CD4-positive, CD25-positive, alpha-beta regulatory T cell (primary cell): ENCODE data around the gene MAIP1. TPM values are rescaled to one million over a fixed set of nuclear protein-coding genes. Genes with fewer than 3 reads are reported as not detected.

Experiments used
- ATAC-seq, 2 donors: fragments of 150-1000 bp; cut with Tn5 transposase; one replicate each; pipeline ENCODE4 v1.10.0; 2021; ENCODE audit warnings: low read depth in 2 of 2, moderate number of reproducible peaks in 2 of 2, moderate library complexity in 1 of 2
- DNase-seq, 3 donors: peaks; one replicate each; pipeline versions ENCODE4 v3.0.0 to v3.0.0-alpha.2; 2012 to 2022; ENCODE audit warnings: mixed read lengths in 1 of 3
- H3K27ac ChIP-seq: one replicate; pipeline ENCODE4 v1.7.0; 2013; ENCODE audit warnings: mild to moderate bottlenecking, low read length; ENCODE audit not compliant: insufficient read depth, poor library complexity, severe bottlenecking
- H3K27me3 ChIP-seq: one replicate; pipeline ENCODE4 v1.7.0; 2013; ENCODE audit warnings: low read length; ENCODE audit not compliant: control insufficient read depth, insufficient read depth
- H3K36me3 ChIP-seq: one replicate; pipeline ENCODE4 v1.7.0; 2013; ENCODE audit warnings: mild to moderate bottlenecking, low read length, moderate library complexity; ENCODE audit not compliant: control insufficient read depth, insufficient read depth
- H3K4me1 ChIP-seq: 2 replicates; pipeline ENCODE4 v1.7.0; 2013; ENCODE audit warnings: mild to moderate bottlenecking, low read length; ENCODE audit not compliant: insufficient read depth, control insufficient read depth, poor library complexity, severe bottlenecking
- H3K4me3 ChIP-seq: one replicate; pipeline ENCODE4 v1.7.0; 2013; ENCODE audit warnings: low read depth, mild to moderate bottlenecking, low read length, moderate library complexity
- H3K9me3 ChIP-seq, 2 experiments: 1 replicate in 1 of 2; 2 replicates in 1 of 2; pipeline ENCODE4 v1.7.0; 2013; ENCODE audit warnings: low read length in 2 of 2, mild to moderate bottlenecking in 1 of 2, moderate library complexity in 1 of 2; ENCODE audit not compliant: control insufficient read depth in 2 of 2
- H3K27ac Mint-ChIP-seq, 3 donors: one replicate each; pipeline ENCODE4 v1.8.0; 2020 to 2022; ENCODE audit warnings: mild to moderate bottlenecking in 3 of 3, mixed read lengths in 3 of 3, moderate library complexity in 2 of 3
- H3K27me3 Mint-ChIP-seq: one replicate; pipeline ENCODE4 v1.8.0; 2022; ENCODE audit warnings: mild to moderate bottlenecking, mixed read lengths
- H3K36me3 Mint-ChIP-seq: one replicate; pipeline ENCODE4 v1.8.0; 2020; ENCODE audit warnings: mixed read lengths
- H3K4me1 Mint-ChIP-seq, 4 donors: one replicate each; pipeline ENCODE4 v1.8.0; 2020 to 2022; ENCODE audit warnings: mixed read lengths in 4 of 4, mild to moderate bottlenecking in 1 of 4
- H3K4me3 Mint-ChIP-seq, 4 donors: one replicate each; pipeline ENCODE4 v1.8.0; 2020 to 2022; ENCODE audit warnings: mild to moderate bottlenecking in 4 of 4, mixed read lengths in 4 of 4, moderate library complexity in 3 of 4
- H3K9me3 Mint-ChIP-seq, 7 donors: one replicate each; pipeline ENCODE4 v1.8.0; 2020 to 2022; ENCODE audit warnings: mixed read lengths in 7 of 7, mild to moderate bottlenecking in 3 of 7, moderate library complexity in 2 of 7
- polyA plus RNA-seq, 4 donors: library from polyadenylated mRNA; unstranded; fragments of 300-500 nt; fragmentation: Illumina TruSeq; gene quantifications; one replicate each; pipeline ENCODE4 v1.2.3, GENCODE V29; 2021
- total RNA-seq: library from RNA; stranded (reverse); gene quantifications from one replicate; pipeline ENCODE4 v1.2.3, GENCODE V29; 2022

MAIP1 gene
- total and polyA plus RNA-seq, 5 donors from 2014 or later, result 17.7 to 25.5 (median 21.5) TPM

DNA sequence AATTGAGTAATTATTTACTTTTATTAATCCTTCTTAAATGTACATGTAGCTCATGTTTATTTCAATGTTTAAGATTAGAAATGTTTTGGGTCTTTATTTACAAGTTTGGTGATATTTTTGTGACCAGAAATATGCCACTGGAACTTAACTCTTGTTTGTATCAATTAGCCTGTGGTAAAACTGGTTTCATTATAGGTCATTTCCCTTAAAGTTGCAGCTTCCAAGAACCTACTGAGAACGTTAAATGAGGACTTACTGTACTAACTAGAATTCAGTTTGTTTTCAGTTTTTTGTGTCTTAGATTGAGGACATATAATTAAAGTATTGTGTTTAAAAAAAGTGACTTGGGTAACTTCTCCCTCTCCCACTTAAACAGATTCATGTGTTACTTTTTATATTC lies 4.4 kb upstream of the MAIP1 start:
- Mint-ChIP-seq H3K4me1 (peaks cover 33 to 65% (median 48%) of the 10 kb centered on the region in 4 donors), H3K27ac (no peak overlapping the region), H3K4me3 (no peak overlapping the region), H3K9me3 (no peaks in the 10 kb centered on the region), H3K27me3 (no peaks in the 10 kb centered on the region), H3K36me3 (peaks cover 12% of the 10 kb centered on the region)
- no peaks in the 10 kb centered on the region for H3K27me3 ChIP-seq
- H3K4me1 ChIP-seq, result peaks cover 22% of the 10 kb centered on the region
- no peak for ATAC-seq
- no peaks in the 10 kb centered on the region for H3K9me3 ChIP-seq
- H3K4me3 ChIP-seq, result no peak overlapping the region
- peak in 1 of 3 donors; percentile 66 for DNase-seq
- H3K27ac ChIP-seq, result no peak overlapping the region
- H3K36me3 ChIP-seq, result peaks cover 27% of the 10 kb centered on the region

DNA sequence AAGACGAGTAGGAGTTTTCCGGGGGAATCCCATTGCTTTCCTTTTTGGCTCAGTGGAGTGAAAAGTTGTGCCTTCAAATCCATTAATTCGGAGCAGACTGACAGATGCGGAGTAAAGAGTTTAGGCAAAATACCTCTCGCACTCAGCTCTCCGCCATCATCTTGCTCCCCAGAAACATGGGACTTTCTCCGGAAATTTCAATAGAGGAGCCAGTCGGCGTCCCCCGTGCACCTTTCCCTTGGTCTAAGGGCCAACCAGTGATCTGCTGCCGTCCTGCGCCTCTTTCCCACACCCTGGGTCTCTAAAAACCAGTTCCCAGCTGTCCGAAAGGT lies 409 bp upstream of the MAIP1 start:
- Mint-ChIP-seq H3K4me1 (peaks cover 38 to 78% (median 55%) of the 10 kb centered on the region in 4 donors), H3K27ac (peak overlapping the region; percentile 95 to 99 (median 96)), H3K4me3 (peak overlapping the region; percentile 97 to 99 (median 98)), H3K9me3 (no peaks in the 10 kb centered on the region), H3K27me3 (no peaks in the 10 kb centered on the region), H3K36me3 (peaks cover 5% of the 10 kb centered on the region)
- Histone ChIP-seq H3K4me3 (peak overlapping the region; percentile 99), H3K36me3 (peaks cover 18% of the 10 kb centered on the region), H3K9me3 (no peaks in the 10 kb centered on the region), H3K4me1 (peaks cover 38% of the 10 kb centered on the region), H3K27ac (peak overlapping the region; percentile 77), H3K27me3 (no peaks in the 10 kb centered on the region)
- ATAC-seq (peak in 1 of 2 donors; percentile 9), DNase-seq (no peak)

DNA sequence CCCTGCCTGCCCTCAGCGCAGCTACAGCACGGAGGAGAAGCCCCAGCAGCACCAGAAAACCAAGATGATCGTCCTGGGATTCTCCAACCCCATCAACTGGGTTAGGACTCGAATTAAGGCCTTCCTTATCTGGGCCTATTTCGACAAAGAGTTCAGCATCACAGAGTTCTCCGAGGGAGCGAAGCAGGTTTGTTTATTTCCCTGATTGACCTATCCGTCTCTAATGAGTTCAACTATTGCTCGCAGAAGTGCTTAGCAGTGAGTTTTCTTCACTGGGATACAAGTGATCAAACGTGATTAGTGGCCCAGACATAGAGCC lies 639 bp downstream of the MAIP1 start:
- Histone ChIP-seq H3K27me3 (no peaks in the 10 kb centered on the region), H3K4me3 (peak overlapping the region; percentile 99), H3K36me3 (peaks cover 23% of the 10 kb centered on the region), H3K4me1 (peaks cover 38% of the 10 kb centered on the region), H3K27ac (peak overlapping the region; percentile 77), H3K9me3 (no peaks in the 10 kb centered on the region)
- Mint-ChIP-seq H3K9me3 (no peaks in the 10 kb centered on the region), H3K4me3 (peak overlapping the region; percentile 97 to 99 (median 98)), H3K36me3 (peaks cover 11% of the 10 kb centered on the region), H3K27ac (peak overlapping the region; percentile 95 to 99 (median 96)), H3K27me3 (no peaks in the 10 kb centered on the region), H3K4me1 (peaks cover 37 to 71% (median 49%) of the 10 kb centered on the region in 4 donors)
- ATAC-seq (no peak), DNase-seq (no peak)

DNA sequence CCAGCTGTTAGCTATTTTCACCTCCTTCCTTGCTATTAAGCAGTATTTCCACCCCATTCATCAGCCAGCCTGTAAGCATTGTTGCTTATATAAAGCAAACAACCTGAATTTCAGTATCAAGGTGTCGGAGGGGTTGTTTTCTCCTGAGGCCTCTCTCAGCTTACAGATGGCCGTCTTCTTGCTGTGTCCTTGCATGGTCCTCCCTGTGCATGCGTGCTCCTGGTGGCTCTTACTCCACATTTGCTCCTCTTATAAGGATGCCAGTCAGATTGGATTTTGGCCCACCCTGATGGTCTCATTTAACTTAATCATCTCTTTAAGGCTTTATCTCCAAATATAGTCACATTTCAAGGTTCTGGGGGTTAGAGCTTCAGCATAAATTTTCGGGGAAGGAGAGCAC lies 2.6 kb downstream of the MAIP1 start:
- peaks cover 28 to 57% (median 42%) of the 10 kb centered on the region in 4 donors for H3K4me1 Mint-ChIP-seq
- H3K27ac Mint-ChIP-seq, result no peak overlapping the region
- Histone ChIP-seq H3K4me1 (peaks cover 38% of the 10 kb centered on the region), H3K9me3 (no peaks in the 10 kb centered on the region), H3K27ac (no peak overlapping the region), H3K27me3 (no peaks in the 10 kb centered on the region), H3K36me3 (peaks cover 43% of the 10 kb centered on the region), H3K4me3 (no peak overlapping the region)
- ATAC-seq (no peak), DNase-seq (no peak)
- H3K27me3 Mint-ChIP-seq, result no peaks in the 10 kb centered on the region
- H3K9me3 Mint-ChIP-seq, result no peaks in the 10 kb centered on the region
- H3K4me3 Mint-ChIP-seq, result peak overlapping the region; percentile 11 to 99 (median 24)
- peaks cover 23% of the 10 kb centered on the region for H3K36me3 Mint-ChIP-seq

DNA sequence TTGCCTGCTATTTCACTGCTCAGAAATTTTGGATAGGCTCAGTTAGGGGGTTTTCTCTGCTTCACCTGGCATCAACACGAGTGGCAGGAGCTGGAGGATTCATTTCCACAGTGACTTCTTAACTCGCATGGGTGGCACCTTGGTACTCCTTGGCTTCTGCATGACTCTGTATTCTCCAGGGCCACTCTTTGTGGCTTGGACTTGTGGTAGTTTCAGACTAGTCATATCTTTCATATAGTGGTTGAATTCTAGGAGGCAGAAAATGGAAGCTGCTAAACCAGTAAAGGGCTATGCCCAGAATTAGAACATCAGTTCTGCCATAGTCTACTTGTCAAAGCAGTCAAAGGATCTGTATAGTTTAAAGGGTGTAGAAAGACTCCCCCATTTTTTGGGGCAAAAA lies 6.8 kb downstream of the MAIP1 start:
- Mint-ChIP-seq H3K9me3 (no peaks in the 10 kb centered on the region), H3K4me3 (no peak overlapping the region), H3K27ac (no peak overlapping the region), H3K36me3 (peaks cover 37% of the 10 kb centered on the region), H3K27me3 (no peaks in the 10 kb centered on the region), H3K4me1 (peaks cover 15 to 17% (median 16%) of the 10 kb centered on the region in 4 donors)
- Histone ChIP-seq H3K36me3 (peaks cover 72% of the 10 kb centered on the region), H3K4me3 (no peak overlapping the region), H3K4me1 (peaks cover 5% of the 10 kb centered on the region), H3K27ac (no peak overlapping the region), H3K27me3 (no peaks in the 10 kb centered on the region), H3K9me3 (no peaks in the 10 kb centered on the region)
- DNase-seq, result no peak
- no peak for ATAC-seq

DNA sequence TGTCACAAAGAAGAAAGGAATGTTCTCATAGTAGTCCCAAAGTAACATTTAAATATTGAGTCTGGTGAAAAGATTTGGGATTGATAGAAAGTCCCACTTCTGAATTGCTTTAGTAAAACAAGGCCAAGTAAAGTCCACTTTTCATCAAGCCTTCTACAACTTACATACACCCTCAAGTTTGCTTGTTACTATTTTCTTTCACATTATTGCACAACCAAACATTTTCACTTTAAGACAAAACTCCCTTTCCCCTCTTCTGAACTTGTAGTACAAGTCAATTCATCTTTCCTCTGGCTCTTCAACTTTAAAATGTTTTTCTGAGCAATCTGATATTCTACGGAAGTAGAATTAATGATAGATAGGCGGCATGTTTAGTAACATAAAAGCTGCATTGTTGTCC lies 11.0 kb downstream of the MAIP1 start:
- ATAC-seq (no peak), DNase-seq (no peak)
- H3K27me3 ChIP-seq, result no peaks in the 10 kb centered on the region
- H3K27me3 Mint-ChIP-seq, result no peaks in the 10 kb centered on the region
- no peaks in the 10 kb centered on the region for H3K4me1 ChIP-seq
- H3K27ac ChIP-seq, result no peak overlapping the region
- H3K9me3 Mint-ChIP-seq, result no peaks in the 10 kb centered on the region
- no peak overlapping the region for H3K4me3 ChIP-seq
- H3K36me3 Mint-ChIP-seq, result peaks cover 36% of the 10 kb centered on the region
- H3K4me3 Mint-ChIP-seq, result no peak overlapping the region
- H3K4me1 Mint-ChIP-seq, result peaks cover 0 to 15% (median 4%) of the 10 kb centered on the region in 4 donors
- H3K36me3 ChIP-seq, result peaks cover 45% of the 10 kb centered on the region
- H3K27ac Mint-ChIP-seq, result no peak overlapping the region
- H3K9me3 ChIP-seq, result no peaks in the 10 kb centered on the region

DNA sequence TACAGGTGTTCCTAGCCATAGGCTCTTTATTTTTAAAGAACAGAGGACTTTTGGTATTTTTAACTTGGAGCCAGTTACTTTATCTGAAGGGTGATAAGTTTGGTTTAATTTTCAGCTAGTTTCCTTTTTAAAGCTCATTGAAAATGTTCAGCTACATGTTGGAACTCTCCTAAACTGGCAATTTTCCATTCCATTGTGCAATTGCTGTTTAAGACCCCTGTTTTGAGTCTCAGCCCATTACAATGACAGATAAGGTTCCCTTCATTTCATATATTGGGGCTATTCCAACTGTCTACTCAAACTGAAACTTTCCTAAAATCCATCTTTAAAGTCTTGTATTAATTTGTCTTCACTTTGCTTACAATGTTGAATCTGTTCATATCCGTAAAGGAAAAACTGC lies 11.6 kb downstream of the MAIP1 start:
- H3K4me1 ChIP-seq, result no peaks in the 10 kb centered on the region
- Mint-ChIP-seq H3K4me3 (no peak overlapping the region), H3K36me3 (peaks cover 31% of the 10 kb centered on the region), H3K27me3 (no peaks in the 10 kb centered on the region), H3K27ac (no peak overlapping the region), H3K4me1 (peaks cover 0 to 11% (median 3%) of the 10 kb centered on the region in 4 donors), H3K9me3 (no peaks in the 10 kb centered on the region)
- H3K4me3 ChIP-seq, result no peak overlapping the region
- no peaks in the 10 kb centered on the region for H3K9me3 ChIP-seq
- H3K36me3 ChIP-seq, result peaks cover 39% of the 10 kb centered on the region
- H3K27ac ChIP-seq, result no peak overlapping the region
- ATAC-seq, result no peak
- no peak for DNase-seq
- H3K27me3 ChIP-seq, result no peaks in the 10 kb centered on the region

DNA sequence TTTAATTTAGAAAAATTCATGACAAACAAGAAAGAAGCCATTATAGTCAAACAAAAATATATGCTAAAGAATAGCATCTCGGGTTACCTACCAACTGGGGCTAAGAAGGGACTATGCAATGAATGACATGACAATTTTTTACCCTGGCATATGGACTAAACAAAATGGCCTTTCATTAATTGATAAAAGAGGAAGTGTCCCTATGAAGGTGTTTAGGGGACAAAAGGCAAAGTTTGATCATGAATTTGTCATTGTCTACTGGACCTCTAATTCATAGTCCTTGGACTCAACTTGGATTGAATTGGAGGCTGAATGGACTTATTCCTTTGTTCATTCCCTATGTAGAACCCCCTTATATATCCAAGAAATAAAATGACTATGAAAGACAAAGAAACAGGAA lies 12.7 kb downstream of the MAIP1 start:
- H3K4me1 Mint-ChIP-seq, result peaks cover 0 to 11% (median 0%) of the 10 kb centered on the region in 4 donors
- H3K27ac Mint-ChIP-seq, result no peak overlapping the region
- peaks cover 28% of the 10 kb centered on the region for H3K36me3 ChIP-seq
- H3K36me3 Mint-ChIP-seq, result peaks cover 30% of the 10 kb centered on the region
- no peak overlapping the region for H3K4me3 Mint-ChIP-seq
- no peaks in the 10 kb centered on the region for H3K9me3 ChIP-seq
- H3K27ac ChIP-seq, result no peak overlapping the region
- no peaks in the 10 kb centered on the region for H3K27me3 Mint-ChIP-seq
- no peaks in the 10 kb centered on the region for H3K4me1 ChIP-seq
- no peaks in the 10 kb centered on the region for H3K9me3 Mint-ChIP-seq
- no peaks in the 10 kb centered on the region for H3K27me3 ChIP-seq
- no peak for DNase-seq
- no peak overlapping the region for H3K4me3 ChIP-seq
- no peak for ATAC-seq
